ENCODE measurements around the gene NUMBL.
"Not testable (repeated sequence)": the region's sequence is repeated elsewhere in the genome, so short reads cannot be mapped to it uniquely, and the experiment has no call there.

The NUMBL gene

DNA sequence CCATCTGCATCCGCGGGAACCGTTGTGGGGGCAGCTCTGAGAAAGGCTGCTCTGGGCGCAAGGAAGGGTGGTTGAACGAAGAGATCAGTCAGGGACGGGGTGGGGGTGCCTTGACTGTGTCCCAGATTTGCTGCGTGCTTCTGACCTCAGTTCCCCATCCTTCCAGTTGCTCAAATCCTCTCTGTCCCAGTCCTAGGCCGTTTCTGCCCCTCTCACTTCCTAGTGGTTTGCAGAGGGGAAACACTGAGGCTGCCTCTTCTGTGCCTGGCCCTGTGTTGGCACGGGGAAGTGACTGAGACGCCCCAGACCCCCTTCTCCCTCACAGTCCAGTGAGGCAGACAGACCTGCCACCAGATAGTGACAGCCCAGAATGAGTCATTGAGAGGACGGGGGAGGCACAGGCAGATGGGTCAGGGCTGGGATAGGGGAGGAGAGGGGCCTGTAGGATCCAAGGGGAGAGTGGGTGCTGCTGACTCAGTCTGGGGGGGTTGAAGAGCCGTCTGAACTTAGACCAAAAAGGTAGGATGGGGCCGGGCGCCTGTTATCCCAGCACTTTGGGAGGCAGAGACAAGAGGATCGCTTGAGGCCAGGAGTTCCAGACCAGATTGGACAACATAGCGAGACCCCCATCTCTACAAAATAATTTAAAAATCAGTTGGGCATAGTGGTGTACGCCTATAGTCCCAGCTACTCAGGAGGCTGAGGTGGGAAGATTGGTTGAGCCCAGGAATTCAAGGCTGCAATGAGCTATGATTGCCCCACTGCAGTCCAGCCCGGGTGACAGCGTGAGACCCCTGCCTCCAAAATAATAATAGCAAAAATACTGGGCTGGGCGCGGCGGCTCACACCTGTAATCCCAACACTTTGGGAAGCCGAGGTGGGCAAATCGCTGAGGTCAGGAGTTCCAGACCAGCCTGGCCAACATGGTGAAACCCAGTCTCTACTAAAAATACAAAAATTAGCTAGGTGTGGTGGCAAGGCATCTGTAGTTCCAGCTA is 26.5 kb downstream of the NUMBL start:
- DNase-seq (ENCODE audit: low read depth in 2 of 2), result peak in 1 of 2 donors; percentile 6

DNA sequence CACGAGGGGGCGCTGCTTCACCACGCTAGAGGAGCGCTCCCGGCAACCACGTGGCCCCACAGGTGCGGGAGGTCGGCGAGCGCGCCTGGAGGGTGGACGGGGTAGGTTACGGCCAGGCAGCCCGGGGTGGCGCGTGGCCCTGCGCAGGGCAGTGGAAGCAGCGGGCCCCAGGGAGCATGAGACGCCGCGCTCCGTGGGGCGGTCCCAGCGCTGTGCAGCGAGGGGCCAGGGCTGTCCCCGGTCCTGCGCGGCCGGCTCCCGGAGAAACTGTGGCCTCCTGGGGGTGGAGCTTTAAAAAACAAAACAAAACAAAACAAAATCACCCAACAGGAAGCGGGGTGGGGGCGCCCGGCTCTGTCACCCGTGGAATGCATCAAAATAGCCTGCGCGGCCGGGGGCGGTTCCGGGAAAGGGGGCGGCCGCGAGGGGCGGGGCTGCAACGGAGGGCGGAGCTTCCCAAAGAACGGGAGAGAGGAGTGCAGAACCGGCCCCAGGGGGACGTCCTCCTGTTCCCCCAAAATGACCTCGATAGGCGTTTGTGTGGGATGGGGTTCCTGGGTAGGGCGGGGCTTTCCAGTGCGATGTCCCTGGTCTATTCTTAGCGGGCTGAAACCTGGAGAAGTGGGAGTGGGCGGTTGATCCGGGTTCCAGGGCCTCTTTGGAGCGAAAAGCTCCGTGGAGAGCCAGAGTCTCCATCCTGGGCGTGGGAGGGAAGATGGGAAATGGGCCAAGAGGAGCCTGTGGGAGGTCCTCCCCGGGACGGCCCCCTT is 27.3 kb downstream of the NUMBL start:
- peak; percentile 77 to 85 for DNase-seq (ENCODE audit: low read depth in 2 of 2)

DNA sequence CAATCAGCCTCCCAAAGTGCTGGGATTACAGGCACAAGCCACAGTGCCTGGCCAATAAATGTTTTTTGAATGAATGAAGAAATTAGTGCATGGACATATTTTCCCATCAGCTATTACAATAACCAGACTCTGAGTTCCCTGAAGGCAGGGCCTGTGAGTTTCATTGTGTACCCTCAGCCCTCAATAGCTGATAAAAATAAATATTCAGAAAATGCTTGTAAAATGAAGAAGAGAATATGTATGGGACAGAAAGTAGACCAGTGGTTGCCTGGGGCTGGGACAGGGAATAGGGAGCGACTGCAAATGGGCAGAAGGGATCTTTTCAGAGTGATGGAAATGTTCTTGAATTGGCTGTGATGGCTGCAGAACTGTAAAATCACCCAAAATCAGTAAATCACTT is 28.8 kb downstream of the NUMBL start:
- DNase-seq (ENCODE audit: low read depth in 2 of 2), result no peak

DNA sequence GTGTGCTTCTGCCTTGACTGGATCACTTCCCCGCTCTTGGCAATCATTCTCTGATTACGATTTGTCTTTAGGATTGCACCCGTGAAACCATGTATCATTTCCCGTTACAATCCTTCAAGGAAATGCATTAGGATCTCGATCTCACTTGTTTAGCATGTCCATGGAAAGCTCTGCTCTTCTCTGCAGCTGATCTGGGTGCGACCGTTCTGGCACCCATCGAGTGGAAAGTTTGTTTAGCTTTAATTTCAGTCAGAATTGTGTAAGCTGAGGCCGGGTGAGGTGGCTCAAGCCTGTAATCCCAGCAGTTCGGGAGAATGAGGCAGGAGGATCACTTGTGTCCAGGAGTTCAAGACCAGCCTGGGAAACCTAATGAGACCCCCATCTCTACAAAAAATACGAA is 30.9 kb downstream of the NUMBL start:
- no peak for DNase-seq (ENCODE audit: low read depth in 2 of 2)

DNA sequence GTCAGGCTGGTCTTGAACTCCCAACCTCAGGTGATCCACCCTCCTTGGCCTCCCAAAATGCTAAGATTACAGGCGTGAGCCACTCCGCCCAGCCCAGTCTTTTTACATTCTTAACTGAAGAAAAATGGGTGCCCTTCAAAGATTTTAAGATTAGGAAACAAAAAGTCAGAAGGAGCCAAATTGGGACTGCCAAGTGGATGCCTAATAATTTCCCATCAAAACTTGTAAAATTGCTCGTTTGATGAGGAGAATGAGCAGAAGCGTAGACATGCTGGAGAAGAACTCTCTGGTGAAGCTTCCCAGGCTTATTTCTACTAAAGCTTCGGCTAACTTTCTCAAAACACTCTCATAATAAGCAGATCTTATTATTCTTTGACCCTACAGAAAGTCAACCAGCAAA is 31.3 kb downstream of the NUMBL start:
- DNase-seq (ENCODE audit: low read depth in 2 of 2), result no peak

DNA sequence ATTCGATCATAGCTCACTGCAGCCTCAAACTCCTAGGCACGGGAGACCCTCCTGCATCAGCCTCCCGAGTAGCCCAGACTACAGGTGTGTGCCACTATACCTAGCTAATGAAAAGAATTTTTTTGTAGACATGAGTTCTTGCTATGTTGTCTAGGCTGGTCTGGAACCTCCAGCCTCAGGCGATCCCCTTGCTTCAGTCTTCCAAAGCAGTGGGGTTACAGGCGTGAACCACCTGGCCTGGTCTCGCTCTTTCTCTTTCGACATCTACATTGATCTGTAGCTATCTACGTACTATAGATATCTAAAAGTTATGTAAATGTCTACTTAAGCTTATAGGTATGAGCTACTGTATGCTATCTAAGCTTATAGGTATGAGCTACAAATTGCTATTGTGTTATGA is 32.4 kb downstream of the NUMBL start:
- no peak for DNase-seq (ENCODE audit: low read depth in 2 of 2)

DNA sequence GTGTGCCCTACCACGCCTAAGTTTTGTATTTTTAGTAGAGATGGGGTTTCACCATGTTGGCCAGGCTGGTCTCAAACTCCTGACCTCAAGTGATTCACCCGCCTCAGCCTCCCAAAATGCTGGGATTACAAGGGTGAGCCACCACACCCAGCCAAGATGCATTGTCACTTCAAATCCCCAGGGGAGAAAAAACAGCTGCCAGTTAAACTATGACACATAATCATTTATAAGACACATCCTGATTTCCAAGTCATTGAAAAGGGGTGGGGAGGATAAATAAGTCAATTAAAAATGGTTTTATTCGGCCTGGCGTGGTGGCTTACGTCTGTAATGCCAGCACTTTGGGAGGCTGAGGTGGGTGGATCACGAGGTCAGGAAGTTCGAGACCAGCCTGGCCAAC is 34.8 kb downstream of the NUMBL start:
- DNase-seq (ENCODE audit: low read depth in 2 of 2), result not testable (repeated sequence)

DNA sequence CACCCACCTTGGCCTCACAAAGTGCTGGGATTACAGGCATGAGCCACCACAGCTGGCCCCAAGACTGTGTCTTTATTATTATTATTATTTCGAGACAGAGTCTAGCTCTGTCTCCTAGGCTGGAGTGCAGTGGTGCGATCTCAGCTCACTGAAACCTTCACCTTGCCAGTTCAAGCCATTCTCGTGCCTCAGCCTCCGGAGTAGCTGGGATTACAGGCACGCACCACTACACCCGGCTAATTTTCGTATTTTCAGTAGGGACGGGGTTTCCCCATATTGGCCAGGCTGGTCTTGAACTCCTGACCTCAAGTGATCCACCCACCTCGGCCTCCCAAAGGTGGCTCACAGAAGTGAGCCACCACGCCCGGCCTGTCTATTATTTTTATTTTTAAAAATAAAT is 38.1 kb downstream of the NUMBL start:
- DNase-seq (ENCODE audit: low read depth in 2 of 2), result not testable (repeated sequence)

DNA sequence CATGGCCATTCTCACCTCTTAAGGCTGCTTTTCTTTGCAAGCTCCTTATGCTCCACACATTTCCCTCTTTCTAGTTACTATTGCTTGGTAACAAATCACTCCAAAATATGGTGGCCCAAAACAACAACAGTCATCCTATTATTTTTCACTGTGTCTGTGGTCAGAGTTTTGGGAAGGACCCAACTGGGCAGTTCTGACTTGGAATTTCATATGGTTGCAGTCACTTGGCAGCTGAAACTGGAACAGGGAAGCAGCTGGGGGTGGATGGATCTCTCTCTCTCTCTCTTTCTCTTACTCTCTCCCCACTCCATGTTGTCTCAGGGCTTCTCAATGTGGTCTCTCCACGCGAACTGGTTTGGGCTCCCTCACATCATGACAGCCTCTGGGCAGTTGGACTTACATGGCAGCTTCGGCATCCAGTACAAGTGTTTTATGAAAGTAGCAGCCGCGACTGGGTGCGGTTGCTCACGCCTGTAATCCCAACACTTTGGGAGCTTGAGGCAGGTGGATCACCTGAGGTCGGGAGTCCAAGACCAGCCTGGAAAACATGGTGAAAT is 39.6 kb downstream of the NUMBL start:
- DNase-seq (ENCODE audit: low read depth in 2 of 2), result no peak

DNA sequence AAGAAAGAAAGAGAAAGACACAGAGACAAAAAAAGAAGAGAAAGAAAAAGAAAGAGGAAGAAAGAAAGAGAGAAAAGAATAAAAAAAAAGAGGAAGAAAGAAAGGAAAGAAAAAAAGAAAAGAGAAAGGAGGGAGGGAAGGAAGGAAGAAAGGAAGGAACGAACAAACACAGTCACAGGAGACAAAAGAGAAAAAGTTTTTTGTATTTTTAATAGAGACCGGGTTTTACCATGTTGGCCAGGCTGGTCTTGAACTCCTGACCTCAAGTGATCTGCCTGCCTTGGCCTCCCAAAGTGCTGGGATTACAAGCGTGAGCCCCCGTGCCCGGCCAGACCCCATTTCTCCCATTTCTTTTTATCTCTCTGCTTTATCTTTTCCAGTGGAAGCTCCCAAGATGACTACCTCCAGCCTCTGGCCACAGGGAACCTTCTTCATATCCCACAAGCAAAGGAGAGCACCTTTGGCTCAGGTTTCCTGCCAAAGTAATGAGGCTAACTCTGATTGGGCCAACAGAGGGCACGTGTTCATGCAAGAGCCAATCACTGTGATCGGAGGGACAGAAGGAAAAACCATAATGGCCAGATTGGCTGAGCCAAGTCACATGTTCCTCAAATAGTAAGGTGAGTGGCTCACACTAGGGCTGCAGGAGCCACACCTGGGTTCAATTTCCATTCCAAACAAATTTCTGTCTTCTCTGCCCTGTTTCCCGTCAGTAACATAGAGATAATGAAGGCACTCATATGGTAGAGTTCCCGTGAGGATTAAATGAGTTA is 40.4 kb downstream of the NUMBL start:
- not testable (repeated sequence) for DNase-seq (ENCODE audit: low read depth in 2 of 2)

DNA sequence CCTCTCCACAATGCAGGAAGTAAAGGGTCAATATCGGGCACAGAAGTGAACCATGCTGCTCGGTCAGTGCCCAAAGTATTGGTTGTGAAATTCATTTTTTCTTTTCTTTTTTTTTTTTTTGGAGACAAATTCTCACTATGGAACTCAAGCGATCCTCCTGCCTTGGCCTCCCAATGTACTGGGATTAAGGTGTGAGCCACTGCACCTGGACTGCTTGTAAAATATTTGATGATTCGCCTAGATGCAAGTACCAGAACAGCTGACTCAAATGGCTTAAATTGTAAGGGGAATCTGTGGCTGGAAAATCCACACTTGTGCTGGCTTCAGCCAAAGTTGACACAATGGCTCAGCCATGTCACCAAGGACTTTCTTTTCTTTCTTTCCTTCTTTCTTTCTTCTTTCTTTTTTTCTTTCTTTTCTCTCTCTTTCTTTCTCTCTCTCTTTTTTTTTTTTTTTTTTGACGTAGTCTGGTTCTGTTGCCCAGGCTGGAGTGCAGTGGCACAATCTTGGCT is 43.7 kb downstream of the NUMBL start:
- DNase-seq (ENCODE audit: low read depth in 2 of 2), result no peak

DNA sequence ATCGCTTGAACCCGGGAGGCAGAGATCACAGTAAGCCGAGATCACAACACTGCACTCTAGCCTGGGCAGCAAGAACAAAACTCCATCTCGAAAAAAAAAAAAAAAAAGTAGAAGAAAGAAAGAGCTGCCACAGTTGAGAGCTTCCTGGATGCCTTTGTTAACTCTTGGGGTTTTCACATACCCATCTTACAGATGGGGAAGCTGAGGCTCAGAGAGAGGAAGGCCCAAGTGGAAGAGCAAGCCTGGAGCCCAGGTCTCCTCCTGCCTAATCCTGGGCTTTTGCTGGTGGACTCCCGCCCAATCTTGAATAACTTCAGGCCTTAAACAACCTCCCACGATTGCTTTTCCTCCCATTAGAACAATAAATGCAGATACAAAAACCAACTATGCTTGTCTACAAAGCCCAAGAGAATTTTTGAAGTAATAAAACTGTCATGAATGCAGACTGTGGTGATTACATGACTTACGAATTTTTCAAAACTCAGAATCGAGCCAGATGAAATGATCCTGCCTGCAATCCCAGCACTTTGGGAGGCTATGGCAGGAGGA is 47.6 kb downstream of the NUMBL start:
- DNase-seq (ENCODE audit: low read depth in 2 of 2), result no peak

DNA sequence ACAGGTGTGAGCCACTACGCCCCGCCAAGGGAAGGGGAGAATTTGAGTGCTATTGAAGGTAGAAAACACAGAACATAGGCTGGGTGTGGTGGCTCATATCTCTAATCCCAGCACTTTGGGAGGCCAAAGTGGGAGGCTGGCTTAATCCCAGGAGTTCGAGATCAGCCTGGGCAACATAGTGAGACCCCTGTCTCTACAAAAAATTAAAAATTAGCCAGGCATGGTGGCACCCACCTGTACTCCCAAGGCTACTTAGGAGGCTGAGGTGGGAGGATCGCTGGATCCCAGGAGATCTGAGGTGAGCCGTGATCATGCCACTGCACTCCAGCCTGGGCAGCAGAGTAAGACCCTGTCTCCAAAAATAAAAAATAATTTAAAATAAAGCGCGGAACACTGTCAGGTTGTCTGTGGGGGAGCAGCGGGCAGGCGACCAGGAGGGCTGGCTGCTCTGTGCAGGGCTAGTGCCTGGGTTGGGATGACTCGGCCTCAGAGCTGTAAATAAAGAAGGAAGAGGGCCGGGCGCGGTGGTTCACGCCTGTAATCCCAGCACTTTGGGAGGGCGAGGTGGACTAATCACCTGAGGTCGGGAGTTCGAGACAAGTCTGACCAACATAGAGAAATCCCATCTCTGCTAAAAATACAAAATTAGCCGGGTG is 48.3 kb downstream of the NUMBL start:
- no peak for DNase-seq (ENCODE audit: low read depth in 2 of 2)

DNA sequence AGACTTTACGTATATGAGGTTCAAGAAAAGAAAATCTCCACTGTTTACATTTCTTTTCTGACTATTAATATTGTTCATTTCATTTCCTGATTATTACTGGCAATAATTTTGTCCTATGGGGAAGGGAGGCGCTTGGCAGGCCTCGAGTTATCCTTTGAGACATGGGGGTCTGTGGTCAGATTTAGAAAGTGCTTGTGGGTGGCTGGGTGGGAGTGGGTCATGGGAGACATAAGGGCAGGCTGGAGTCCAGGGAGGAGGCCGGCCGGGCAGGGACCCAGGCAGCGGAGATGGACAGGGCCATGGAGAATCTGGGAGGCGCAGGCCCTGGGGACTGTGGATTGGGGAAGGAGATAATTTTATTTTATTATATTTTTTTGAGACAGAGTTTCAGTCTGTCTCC is 49.2 kb downstream of the NUMBL start:
- no peak for DNase-seq (ENCODE audit: low read depth in 2 of 2)

DNA sequence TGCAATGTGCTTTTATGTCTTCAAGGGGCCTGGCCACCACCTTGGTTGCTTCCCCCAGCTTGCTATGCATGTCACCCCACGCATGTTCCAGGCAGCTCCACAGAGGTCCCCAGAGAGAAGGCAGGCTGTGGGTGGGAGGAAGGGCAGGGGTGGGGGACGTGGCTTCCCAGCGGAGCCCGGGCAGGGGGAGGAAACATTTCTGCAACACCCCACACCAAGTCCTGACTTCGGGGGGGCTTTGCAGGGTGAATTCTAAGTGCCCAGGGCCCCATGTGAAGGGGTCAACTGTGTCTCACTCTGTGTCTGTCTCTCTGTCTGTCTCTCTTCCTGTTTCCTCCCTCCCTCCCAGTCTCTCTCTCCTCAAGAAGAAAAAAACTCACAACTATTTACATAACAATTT is 49.7 kb downstream of the NUMBL start:
- no peak for DNase-seq (ENCODE audit: low read depth in 2 of 2)

DNA sequence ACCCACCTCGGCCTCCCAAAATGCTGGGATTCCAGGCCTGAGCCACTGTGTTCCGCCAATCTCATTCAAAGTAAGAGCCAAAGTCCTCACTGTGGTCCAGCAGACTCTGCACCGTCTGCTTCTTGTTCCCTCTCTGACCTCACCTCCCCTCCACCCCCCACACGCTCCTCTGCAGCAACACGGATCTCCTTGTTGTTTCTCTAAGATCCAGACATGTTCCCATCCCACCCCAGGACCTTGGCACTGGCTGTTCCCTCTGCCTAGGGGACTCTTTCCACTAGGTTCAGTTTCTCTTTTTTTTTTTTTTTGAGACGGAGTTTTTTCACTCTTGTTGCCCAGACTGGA is 50.8 kb downstream of the NUMBL start:
- no peak for DNase-seq (ENCODE audit: low read depth in 2 of 2)

DNA sequence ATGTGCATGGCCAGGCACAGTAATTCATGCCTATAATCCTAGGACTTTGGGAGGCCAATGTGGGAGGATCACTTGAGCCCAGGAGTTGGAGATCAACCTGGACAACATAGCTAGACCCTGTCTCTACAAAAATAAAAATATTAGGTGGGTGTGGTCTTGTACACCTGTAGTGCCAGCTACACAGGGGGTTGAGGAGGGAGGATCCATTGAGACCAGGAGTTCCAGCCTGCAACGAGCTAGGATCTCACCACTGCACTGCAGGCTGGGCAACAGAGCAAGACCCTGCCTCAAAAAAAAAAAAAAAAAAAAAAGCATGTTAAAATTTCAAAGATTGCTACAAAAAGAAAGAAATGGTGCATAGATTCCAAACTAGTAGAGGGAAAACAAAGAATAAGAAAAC is 52.1 kb downstream of the NUMBL start:
- no peak for DNase-seq (ENCODE audit: low read depth in 2 of 2)

DNA sequence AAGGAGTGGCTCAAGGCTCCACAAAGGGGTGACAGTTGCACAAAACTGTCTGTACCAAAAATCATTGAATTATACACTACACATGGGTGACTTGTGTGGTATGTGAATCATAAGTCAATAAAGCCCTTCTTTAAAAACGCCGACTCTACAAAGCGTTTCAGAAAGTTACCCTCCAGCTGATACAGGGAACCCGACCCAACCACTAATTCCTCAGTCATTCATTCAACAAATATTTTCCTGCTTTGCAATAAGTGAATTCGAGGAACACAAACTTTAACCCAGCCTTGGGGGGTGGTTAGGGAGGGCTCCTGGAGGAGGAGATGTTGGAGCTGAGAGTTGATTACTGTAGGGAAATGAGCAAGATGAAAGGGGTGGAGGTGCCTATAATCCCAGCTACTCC is 57.2 kb downstream of the NUMBL start:
- DNase-seq (ENCODE audit: low read depth in 2 of 2), result no peak

DNA sequence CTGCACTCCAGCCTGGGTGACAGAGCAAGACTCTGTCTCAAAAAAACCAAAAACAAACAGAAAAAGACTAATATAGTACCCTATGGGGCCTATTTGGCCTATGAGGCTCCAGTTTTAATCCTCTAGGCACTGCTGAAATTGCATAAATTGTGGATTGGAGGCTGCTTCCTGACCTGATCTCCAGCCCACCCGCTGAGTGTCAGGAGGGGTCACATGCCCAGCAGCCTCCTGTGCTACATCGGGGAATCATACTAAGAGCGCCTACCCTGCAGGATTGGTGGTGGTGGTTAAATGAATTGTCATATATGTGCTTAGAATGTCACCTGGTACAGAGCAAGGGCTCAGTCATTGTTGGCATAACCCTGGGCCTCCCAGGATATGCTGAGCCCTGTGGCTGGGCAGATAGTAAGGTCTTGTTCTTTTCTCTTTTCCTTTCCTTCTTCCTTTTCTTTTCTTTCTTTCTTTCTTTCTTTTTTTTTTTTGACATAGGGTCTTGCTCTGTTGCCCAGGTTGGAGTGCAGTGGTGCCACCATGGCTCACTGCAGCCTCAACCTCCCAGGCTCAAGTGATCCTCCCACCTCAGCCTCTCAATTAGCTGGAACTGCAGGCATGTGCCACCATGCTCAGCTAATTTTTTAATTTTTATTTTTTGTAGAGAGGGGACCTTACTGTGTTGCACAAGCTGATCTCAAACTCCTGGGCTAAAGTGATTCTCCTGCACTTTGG is 58.0 kb downstream of the NUMBL start:
- no peak for DNase-seq (ENCODE audit: low read depth in 2 of 2)

DNA sequence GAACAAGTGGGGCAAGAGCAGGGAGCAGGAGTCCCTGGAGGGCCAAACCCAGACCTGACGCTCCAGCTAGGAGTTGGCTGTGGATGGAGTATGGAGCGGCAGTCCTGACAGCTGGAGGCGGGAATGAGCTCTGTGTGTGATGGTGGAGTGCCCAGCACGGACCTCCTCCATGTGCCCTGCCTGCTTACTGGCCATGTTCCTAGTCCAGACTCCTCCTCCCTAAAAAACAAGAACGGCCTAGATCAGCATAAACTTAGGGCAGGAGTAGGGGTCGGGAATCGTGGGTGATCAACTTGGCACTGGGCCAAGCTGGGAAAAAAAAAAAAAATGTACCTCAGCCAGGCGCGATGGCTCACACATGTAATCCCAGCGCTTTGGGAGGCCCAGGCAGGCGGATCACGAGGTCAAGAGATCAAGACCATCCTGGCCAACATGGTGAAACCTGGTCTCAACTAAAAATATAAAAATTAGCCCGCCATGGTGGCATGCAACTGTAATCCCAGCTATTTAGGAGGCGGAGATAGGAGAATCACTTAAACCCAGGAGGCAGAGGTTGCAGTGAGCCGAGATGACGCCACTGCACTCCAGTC is 59.8 kb downstream of the NUMBL start:
- no peak for DNase-seq (ENCODE audit: low read depth in 2 of 2)
